Colonic mucosa (tissue), 4 donors: ENCODE measurements around the gene TFDP2. TPM values are rescaled to one million over a fixed set of nuclear protein-coding genes. Genes with fewer than 3 reads are reported as not detected.

Experiments
- DNase-seq: peaks from one replicate; pipeline ENCODE4 v3.0.0-alpha.2; 2020
- H3K27ac ChIP-seq: fragments of 200-600 bp; one replicate; pipeline ENCODE4 v1.8.0; 2021
- H3K27me3 ChIP-seq: fragments of 200-600 bp; one replicate; pipeline ENCODE4 v1.8.0; 2021
- H3K36me3 ChIP-seq: fragments of 200-600 bp; one replicate; pipeline ENCODE4 v1.8.0; 2021
- H3K4me1 ChIP-seq: fragments of 200-600 bp; one replicate; pipeline ENCODE4 v1.8.0; 2021; ENCODE audit warnings: mild to moderate bottlenecking
- H3K4me3 ChIP-seq: fragments of 200-600 bp; one replicate; pipeline ENCODE4 v1.8.0; 2021
- H3K9ac ChIP-seq, 2 donors: one replicate each; pipeline ENCODE4 v1.7.0; 2013; ENCODE audit warnings: control low read depth in 2 of 2, low read depth in 2 of 2, low read length in 2 of 2
- H3K9me3 ChIP-seq: fragments of 200-600 bp; one replicate; pipeline ENCODE4 v1.8.0; 2021
- intact Hi-C: fragments of 100-400 bp; cut with DNase I; formaldehyde crosslinking; loops from one replicate; pipeline ENCODE4 v1.14.1; 2022
- total RNA-seq, 2 donors: library from RNA; stranded (reverse); fragmentation: NEBNext Ultra II Directional in 1 of 2; extraction: Animal tissue kit (Norgen Biotek cat#: 25700) in 1 of 2; gene quantifications; one replicate each; pipeline ENCODE4 v1.2.1, GENCODE V29; 2021
- TF ChIP-seq, protein P1 (sequence below): fragments of 200-600 bp; IDR thresholded peaks from one replicate; pipeline ENCODE4 v1.8.0; 2022; ENCODE audit warnings: antibody characterized with exemption, mild to moderate bottlenecking
- donor health status: healthy.
- donor health status: DM: no; HTN: no; CAD: no.
- donor health status: DM: no; HTN: no; CAD: no.

The TFDP2 gene
- total RNA-seq, 2 donors from 2014 or later = 33.6 to 42.7 TPM

DNA sequence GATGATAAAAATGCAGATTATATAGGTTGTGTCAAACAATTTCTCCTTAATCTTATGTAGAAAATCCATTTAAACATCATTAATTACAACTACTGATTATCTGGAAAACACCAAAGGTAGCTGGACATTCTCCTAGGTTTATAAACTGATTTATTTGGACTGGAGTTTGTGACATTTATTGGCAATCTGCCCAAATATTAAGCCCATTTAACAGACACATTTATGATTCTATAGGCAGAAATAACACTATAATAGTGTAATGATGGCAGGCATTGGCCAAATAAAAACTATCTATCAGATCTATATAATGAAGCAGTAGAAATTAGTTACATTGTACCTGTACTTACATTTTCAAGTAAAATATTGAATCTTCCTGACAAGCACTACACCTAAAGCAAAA is 117.8 kb downstream of the TFDP2 start:
- TF ChIP-seq, protein P1, sequence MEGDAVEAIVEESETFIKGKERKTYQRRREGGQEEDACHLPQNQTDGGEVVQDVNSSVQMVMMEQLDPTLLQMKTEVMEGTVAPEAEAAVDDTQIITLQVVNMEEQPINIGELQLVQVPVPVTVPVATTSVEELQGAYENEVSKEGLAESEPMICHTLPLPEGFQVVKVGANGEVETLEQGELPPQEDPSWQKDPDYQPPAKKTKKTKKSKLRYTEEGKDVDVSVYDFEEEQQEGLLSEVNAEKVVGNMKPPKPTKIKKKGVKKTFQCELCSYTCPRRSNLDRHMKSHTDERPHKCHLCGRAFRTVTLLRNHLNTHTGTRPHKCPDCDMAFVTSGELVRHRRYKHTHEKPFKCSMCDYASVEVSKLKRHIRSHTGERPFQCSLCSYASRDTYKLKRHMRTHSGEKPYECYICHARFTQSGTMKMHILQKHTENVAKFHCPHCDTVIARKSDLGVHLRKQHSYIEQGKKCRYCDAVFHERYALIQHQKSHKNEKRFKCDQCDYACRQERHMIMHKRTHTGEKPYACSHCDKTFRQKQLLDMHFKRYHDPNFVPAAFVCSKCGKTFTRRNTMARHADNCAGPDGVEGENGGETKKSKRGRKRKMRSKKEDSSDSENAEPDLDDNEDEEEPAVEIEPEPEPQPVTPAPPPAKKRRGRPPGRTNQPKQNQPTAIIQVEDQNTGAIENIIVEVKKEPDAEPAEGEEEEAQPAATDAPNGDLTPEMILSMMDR = no peak
- H3K4me3 ChIP-seq = no peak overlapping the region
- no peak for DNase-seq
- no peaks in the 10 kb centered on the region for H3K36me3 ChIP-seq
- H3K9ac ChIP-seq = no peak overlapping the region
- H3K9me3 ChIP-seq = no peaks in the 10 kb centered on the region
- intact Hi-C loops = no loop called here
- no peaks in the 10 kb centered on the region for H3K4me1 ChIP-seq
- no peak overlapping the region for H3K27ac ChIP-seq
- H3K27me3 ChIP-seq = no peaks in the 10 kb centered on the region

DNA sequence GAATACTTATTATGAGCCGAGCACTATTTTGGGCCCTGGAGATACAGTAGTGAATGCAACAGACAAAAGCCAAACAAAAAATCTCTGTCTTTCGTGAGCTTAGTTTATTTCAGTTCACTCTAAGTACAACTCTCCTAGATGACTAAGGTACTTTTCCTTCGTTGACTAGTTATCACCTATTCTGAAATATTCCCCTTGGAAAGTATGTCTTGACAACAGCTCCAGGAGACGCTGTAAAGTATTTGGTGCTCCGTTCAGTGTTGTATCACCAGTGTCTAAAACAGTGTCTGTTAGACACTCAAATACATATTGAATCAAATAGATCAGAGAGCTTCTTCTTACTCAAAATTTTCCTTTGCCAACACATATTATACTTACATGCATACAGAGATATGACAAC is 119.6 kb downstream of the TFDP2 start:
- Histone ChIP-seq H3K9me3 (no peaks in the 10 kb centered on the region), H3K4me3 (no peak overlapping the region), H3K9ac (no peak overlapping the region), H3K27ac (no peak overlapping the region), H3K27me3 (no peaks in the 10 kb centered on the region), H3K4me1 (no peaks in the 10 kb centered on the region), H3K36me3 (no peaks in the 10 kb centered on the region)
- intact Hi-C loops = no loop called here
- no peak for DNase-seq
- TF ChIP-seq, protein P1 = no peak

GRCh38 chr3:142029052-142029642 is 120.2 kb downstream of the TFDP2 start:
- Histone ChIP-seq H3K27ac (no peak overlapping the region), H3K36me3 (no peaks in the 10 kb centered on the region), H3K9ac (no peak overlapping the region), H3K27me3 (no peaks in the 10 kb centered on the region), H3K4me3 (no peak overlapping the region), H3K9me3 (no peaks in the 10 kb centered on the region), H3K4me1 (no peaks in the 10 kb centered on the region)
- TF ChIP-seq, protein P1 = no peak
- intact Hi-C loops = no loop called here
- no peak for DNase-seq

GRCh38 chr3:142028243-142028777 is 121.0 kb downstream of the TFDP2 start:
- TF ChIP-seq, protein P1 = no peak
- no peaks in the 10 kb centered on the region for H3K9me3 ChIP-seq
- intact Hi-C loops = no loop called here
- H3K9ac ChIP-seq = peak overlapping the region in 1 of 2 donors; percentile 46
- H3K4me1 ChIP-seq = no peaks in the 10 kb centered on the region
- peak overlapping the region; percentile 30 for H3K4me3 ChIP-seq
- peak; percentile 53 for DNase-seq
- no peaks in the 10 kb centered on the region for H3K36me3 ChIP-seq
- H3K27ac ChIP-seq = peak overlapping the region; percentile 18
- no peaks in the 10 kb centered on the region for H3K27me3 ChIP-seq

DNA sequence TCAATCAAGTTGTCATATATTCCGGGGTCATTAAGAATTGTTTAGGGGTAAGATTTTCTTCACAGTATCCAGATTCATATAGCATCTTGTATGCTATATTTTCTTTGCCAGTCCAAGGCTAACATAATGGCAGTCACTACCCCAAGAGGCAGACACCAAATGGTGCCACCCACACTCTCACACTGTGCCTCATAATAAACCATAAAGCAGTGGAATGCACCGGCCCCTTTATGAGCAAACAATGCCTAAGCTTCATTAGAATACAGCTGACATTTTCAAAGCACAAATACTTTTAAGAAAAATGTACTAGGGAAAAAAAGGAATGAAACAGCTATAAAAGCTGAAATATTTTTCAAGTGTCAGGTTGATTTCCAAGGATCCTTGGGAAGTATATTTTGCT is 121.6 kb downstream of the TFDP2 start:
- TF ChIP-seq, protein P1 = no peak
- peak; percentile 47 for DNase-seq
- H3K4me1 ChIP-seq = no peaks in the 10 kb centered on the region
- no peaks in the 10 kb centered on the region for H3K9me3 ChIP-seq
- H3K4me3 ChIP-seq = peak overlapping the region; percentile 30
- intact Hi-C loops = no loop called here
- H3K9ac ChIP-seq = peak overlapping the region in 1 of 2 donors; percentile 46
- no peaks in the 10 kb centered on the region for H3K36me3 ChIP-seq
- H3K27ac ChIP-seq = peak overlapping the region; percentile 18
- H3K27me3 ChIP-seq = no peaks in the 10 kb centered on the region
